Left ventricle myocardium inferior (tissue), 1 donor: ENCODE results near the gene GMEB2. TPM values are rescaled to one million over a fixed set of nuclear protein-coding genes. Genes with fewer than 3 reads are reported as not detected.

Experiments
- DNase-seq: peaks from one replicate; pipeline ENCODE4 v3.0.0-alpha.2; 2020
- H3K27ac ChIP-seq: fragments of 200-600 bp; replicated peaks from 2 replicates; pipeline ENCODE4 v1.8.0; 2021
- H3K27me3 ChIP-seq: fragments of 200-600 bp; 2 replicates; pipeline ENCODE4 v1.8.0; 2021; ENCODE audit warnings: low read depth
- H3K36me3 ChIP-seq: fragments of 200-600 bp; 2 replicates; pipeline ENCODE4 v1.8.0; 2021
- H3K4me1 ChIP-seq: fragments of 200-600 bp; 2 replicates; pipeline ENCODE4 v1.8.0; 2021
- H3K4me3 ChIP-seq: fragments of 200-600 bp; 2 replicates; pipeline ENCODE4 v1.8.0; 2021; ENCODE audit warnings: mild to moderate bottlenecking, moderate library complexity
- H3K9me3 ChIP-seq: fragments of 200-600 bp; replicated peaks from 2 replicates; pipeline ENCODE4 v1.8.0; 2021
- intact Hi-C: fragments of 100-400 bp; cut with micrococcal nuclease; formaldehyde crosslinking; loops from one replicate; pipeline ENCODE4 v1.11.0; 2022
- total RNA-seq: library from RNA; stranded (reverse); fragmentation: NEBNext Ultra II Directional; extraction: Animal tissue kit (Norgen Biotek cat#: 25700); gene quantifications from one replicate; pipeline ENCODE4 v1.2.1, GENCODE V29; 2021
- TF ChIP-seq, protein P1 (sequence below): fragments of 200-600 bp; IDR thresholded peaks from 2 replicates; pipeline ENCODE4 v1.8.0; 2021; ENCODE audit warnings: antibody characterized with exemption, mild to moderate bottlenecking, borderline replicate concordance
- donor health status: DM: no; HTN: yes; CAD: no; lungs with severe emphysema.

Gene GMEB2
- total RNA-seq, 1 donor from 2014 or later = 5.3 TPM

GRCh38 chr20:63582382-63583063, 44.4 kb downstream of the GMEB2 start:
- intact Hi-C loops = no loop called here
- TF ChIP-seq, protein P1, sequence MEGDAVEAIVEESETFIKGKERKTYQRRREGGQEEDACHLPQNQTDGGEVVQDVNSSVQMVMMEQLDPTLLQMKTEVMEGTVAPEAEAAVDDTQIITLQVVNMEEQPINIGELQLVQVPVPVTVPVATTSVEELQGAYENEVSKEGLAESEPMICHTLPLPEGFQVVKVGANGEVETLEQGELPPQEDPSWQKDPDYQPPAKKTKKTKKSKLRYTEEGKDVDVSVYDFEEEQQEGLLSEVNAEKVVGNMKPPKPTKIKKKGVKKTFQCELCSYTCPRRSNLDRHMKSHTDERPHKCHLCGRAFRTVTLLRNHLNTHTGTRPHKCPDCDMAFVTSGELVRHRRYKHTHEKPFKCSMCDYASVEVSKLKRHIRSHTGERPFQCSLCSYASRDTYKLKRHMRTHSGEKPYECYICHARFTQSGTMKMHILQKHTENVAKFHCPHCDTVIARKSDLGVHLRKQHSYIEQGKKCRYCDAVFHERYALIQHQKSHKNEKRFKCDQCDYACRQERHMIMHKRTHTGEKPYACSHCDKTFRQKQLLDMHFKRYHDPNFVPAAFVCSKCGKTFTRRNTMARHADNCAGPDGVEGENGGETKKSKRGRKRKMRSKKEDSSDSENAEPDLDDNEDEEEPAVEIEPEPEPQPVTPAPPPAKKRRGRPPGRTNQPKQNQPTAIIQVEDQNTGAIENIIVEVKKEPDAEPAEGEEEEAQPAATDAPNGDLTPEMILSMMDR = no peak

GRCh38 chr20:63580796-63581461, 46.0 kb downstream of the GMEB2 start:
- Histone ChIP-seq H3K4me1 (peaks cover 11% of the 10 kb centered on the region), H3K36me3 (no peaks in the 10 kb centered on the region), H3K27ac (no peak overlapping the region), H3K4me3 (no peak overlapping the region), H3K27me3 (no peaks in the 10 kb centered on the region), H3K9me3 (no peaks in the 10 kb centered on the region)
- TF ChIP-seq, protein P1 = peak; percentile 43
- intact Hi-C loops = no loop called here
- DNase-seq = no peak

More at GRCh38 chr20:63582382-63583063, 44.4 kb downstream of the GMEB2 start:
- no peak for DNase-seq
- peaks cover 13% of the 10 kb centered on the region for H3K4me1 ChIP-seq
- no peaks in the 10 kb centered on the region for H3K27me3 ChIP-seq
- no peak overlapping the region for H3K4me3 ChIP-seq
- H3K9me3 ChIP-seq = no peaks in the 10 kb centered on the region
- no peak overlapping the region for H3K27ac ChIP-seq
- no peaks in the 10 kb centered on the region for H3K36me3 ChIP-seq

DNA sequence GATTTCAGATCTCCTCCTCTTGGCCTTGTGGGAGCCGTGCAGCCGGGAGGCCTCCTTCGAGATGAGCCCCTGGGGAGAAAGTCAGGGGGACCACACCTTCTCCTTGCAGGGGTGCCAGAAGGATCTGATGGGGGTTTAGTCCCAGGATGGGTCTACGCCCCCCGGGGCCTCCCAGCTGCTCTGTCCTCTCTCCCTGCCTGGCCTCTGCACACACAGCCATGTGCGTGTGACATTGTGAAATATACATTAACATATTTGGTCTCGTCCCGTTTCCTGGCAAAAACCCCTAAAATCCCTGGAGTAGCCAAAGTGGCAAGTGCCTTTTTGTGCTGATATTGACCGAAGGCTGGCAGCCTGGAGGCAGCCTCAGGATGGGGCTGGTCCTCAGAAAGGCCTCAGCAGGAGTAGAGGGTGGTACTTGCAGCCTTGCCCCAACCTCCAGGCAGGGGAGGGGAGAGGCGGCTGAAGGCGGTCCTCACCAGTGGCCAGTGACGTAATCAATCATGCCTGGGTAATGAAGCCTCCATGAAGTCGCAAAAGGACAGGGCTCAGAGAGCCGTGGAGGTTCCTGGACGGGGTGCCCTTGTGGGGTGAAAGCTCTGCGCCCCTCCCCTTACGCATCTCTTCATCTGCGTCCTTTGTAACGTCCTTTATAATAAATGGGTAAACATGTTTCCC, 47.7 kb downstream of the GMEB2 start:
- no peak overlapping the region for H3K27ac ChIP-seq
- DNase-seq = no peak
- no peak overlapping the region for H3K4me3 ChIP-seq
- TF ChIP-seq, protein P1 = no peak
- no peaks in the 10 kb centered on the region for H3K36me3 ChIP-seq
- no peaks in the 10 kb centered on the region for H3K9me3 ChIP-seq
- intact Hi-C loops = no loop called here
- no peaks in the 10 kb centered on the region for H3K27me3 ChIP-seq
- peaks cover 27% of the 10 kb centered on the region for H3K4me1 ChIP-seq

DNA sequence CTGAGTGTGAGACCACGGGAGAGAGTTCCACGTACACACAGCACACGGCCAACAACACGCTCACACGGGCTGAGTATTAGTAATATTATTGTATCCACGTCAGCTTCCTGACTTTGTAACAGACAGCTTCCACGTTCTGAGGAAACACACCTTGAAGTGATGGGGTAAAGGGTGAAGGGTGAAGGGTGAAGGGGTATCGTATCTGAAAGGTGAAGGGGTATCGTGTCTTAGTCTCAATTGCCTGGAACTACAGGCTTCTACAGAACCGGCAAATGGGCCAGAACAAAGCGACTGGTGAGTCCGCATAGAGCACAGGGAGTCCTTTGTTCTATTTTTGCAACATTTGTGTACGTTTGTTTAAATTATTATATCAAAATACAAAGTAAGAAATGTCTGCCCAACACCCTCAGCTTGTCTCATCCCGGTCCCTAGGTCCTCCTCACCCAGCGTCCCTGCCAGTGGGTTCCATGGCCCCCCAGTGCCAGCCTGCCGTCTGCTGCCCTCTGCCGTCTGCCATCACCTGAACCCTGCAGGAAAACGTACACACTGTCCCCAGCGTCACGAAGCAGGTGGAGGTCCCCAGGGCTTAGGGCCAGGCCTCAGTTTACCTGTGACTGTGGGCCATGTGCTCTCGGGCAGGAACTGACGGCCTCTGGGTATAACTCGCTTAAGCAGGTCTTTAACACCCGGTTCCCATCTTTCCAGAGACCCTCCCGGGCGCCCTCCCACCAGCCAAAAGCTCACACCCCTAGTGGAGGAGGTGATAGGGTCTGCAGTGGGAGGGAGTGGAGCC, 48.5 kb downstream of the GMEB2 start:
- H3K4me1 ChIP-seq = peaks cover 33% of the 10 kb centered on the region
- no peak for DNase-seq
- TF ChIP-seq, protein P1 = peak; percentile 44
- no peak overlapping the region for H3K27ac ChIP-seq
- intact Hi-C loops = no loop called here
- no peaks in the 10 kb centered on the region for H3K36me3 ChIP-seq
- no peak overlapping the region for H3K4me3 ChIP-seq
- H3K27me3 ChIP-seq = no peaks in the 10 kb centered on the region
- H3K9me3 ChIP-seq = no peaks in the 10 kb centered on the region

DNA sequence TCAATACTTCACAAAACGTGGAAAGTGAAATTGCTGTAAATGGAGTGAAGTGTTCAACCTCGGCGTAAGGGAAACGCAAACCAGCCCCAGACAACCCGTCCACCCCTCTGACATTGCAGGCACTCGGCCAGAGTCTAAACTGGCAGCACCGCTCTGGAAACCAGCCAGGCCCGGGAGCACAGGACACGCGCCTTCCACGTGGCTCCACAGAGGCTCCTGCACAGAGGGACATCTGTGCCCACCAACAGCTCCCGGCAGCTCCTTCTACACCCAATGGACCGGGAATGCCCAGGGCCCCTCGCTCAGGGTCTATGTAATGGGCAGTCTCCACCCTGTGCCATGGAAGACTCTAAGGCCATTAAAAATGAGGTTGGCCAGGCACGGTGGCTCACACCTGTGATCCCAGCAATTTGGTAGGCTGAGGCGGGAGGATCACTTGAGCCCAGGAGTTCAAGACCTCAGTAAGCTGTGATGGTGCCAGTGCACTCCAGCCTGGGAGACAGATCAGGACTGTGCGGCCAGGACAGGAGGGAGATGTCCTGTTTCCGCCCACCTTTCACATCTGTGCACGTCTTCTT, 49.5 kb downstream of the GMEB2 start:
- no peak overlapping the region for H3K4me3 ChIP-seq
- no peaks in the 10 kb centered on the region for H3K27me3 ChIP-seq
- no peaks in the 10 kb centered on the region for H3K9me3 ChIP-seq
- intact Hi-C loops = no loop called here
- H3K27ac ChIP-seq = peak overlapping the region; percentile 68
- peaks cover 42% of the 10 kb centered on the region for H3K4me1 ChIP-seq
- H3K36me3 ChIP-seq = peaks cover 5% of the 10 kb centered on the region
- DNase-seq = peak; percentile 79
- TF ChIP-seq, protein P1 = no peak
